GM18526 (cell line): Measurements from ENCODE around the gene MTNR1A.

Experiments
- POLR2A ChIP-seq: IDR thresholded peaks from 3 replicates; pipeline ENCODE4 v1.6.1; 2011; ENCODE audit not compliant: insufficient read length; ENCODE audit errors: extremely low read depth

MTNR1A gene

GRCh38 chr4:186537843-186538521 is 17.4 kb downstream of the MTNR1A start:
- TF ChIP-seq POLR2A = no peak

DNA sequence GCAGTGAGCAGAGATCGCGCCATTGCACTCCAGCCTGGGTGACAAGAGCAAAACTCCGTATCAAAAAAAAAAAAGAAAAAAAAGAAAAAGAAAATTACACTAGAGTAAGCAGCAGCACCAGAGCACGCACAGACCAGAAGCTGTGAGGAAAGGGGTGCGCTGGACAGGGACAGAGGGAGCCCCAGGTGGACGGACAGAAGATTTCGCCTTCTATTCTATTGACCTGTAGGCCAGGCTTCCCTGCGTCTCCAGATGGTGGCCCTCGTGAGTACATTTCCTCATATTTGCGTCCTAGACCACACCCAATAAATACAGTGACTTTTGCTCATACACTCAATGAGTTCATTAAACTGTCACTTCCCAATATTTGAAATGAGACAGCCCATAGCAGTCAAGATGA is 19.1 kb downstream of the MTNR1A start:
- TF ChIP-seq POLR2A = no peak

GRCh38 chr4:186534056-186534455 is 21.3 kb downstream of the MTNR1A start:
- no peak for TF ChIP-seq POLR2A

DNA sequence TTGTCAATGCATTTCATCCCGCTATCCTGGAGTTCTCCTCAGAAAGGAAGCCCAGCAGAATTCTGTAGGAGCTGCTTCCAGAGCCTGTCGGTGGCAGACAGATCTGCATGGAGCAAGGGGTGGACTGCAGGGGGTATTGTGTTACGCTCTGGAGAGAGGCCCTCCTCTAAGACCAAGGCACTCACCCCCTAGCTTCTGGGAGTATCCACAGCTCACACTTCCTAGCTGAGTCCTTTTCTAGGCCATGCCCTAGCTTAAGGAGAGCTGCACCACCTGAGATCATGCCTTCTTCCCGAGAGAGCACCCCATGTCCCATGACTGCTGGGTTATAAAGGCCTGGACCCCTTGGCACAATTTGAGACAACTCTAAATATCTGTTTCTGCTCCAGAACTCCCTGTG is 39.1 kb downstream of the MTNR1A start:
- no peak for TF ChIP-seq POLR2A

- no peak for TF ChIP-seq POLR2A
Observed at GRCh38 chr4:186514271-186514950, 41.0 kb downstream of the MTNR1A start.

GRCh38 chr4:186502231-186502630 is 53.1 kb downstream of the MTNR1A start:
- TF ChIP-seq POLR2A = no peak

DNA sequence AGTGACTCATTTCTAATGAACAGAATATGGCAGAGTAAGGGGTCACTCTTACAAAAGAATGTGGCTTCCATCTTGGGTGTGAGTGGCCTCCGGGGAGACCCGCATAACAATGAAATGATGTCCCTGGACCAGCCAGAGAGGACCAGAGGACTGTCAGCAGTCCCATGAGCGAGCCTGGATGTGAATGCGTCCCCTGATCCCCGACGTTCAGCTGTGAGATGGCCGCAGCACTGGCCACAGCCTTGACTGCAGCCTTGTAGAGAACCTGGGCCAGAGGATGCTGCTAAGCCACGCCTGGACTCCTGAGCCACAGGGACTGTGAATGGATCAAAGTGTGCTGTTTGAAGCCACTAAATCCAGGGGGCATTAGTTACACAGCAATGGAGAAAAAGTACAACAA is 53.8 kb downstream of the MTNR1A start:
- no peak for TF ChIP-seq POLR2A

DNA sequence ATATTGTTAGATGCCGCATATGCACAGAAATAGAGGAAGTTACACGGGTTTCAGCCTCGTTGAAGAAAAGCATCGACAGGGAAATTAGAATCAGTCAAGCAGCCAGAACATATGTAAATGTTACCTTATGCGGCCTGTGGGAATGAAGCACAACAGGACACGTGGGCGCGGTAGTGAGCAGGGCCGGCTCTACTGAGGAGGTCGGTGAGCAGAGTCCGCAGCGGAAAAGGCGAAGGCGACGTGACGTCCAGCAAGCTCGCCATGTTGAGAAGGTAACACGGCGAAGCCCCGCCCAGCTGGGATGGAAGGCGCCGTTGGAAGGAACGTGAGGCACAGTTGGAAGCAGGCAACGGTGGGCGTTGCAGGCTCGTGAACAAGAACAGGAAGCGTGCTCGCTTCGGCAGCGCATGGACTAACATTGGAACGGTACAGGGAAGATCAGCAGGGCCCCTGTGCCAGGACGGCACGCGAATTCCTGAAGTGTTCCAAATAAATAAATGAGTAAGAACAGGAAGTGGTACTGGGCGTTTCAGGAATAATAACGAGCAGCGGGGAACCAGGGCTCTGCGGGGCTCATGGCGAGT is 54.6 kb downstream of the MTNR1A start:
- TF ChIP-seq POLR2A = no peak

- no peak for TF ChIP-seq POLR2A
Observed at GRCh38 chr4:186499467-186499866, 55.9 kb downstream of the MTNR1A start.

DNA sequence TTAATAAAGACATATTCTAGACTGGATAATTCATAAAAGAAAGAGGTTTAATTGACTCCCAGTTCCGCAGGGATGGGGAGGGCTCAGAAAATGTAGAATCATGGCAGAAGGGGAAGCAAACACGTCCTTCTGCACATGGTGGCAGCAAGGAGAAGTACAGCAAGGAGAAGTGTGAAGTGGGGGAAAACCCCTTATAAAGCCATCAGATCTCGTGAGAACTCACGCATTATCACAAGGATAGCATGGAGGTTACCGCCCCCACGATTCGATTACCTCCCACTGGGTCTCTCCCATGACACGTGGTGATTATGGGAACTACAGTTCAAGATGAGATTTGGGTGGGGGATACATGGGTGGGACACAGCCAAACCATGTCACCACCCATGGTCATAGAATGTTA is 58.3 kb downstream of the MTNR1A start:
- no peak for TF ChIP-seq POLR2A

DNA sequence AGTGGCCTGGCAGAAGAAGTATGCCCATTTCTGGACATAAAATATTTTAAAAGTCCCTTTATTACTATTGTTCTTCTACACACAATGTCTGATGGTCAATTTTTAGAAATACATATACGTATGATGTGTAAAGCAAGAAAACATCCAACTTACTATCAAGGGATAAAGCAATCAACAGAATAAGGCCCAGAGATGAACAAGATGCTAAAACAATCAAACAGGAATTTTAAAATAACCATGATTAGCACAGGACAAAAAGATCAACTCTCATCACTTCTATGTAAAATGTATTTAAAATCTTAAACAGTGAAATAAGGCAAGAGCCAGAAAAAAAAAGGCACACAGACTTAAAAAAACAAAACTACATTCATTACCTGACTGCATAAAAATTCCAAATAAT is 60.9 kb downstream of the MTNR1A start:
- TF ChIP-seq POLR2A = no peak

DNA sequence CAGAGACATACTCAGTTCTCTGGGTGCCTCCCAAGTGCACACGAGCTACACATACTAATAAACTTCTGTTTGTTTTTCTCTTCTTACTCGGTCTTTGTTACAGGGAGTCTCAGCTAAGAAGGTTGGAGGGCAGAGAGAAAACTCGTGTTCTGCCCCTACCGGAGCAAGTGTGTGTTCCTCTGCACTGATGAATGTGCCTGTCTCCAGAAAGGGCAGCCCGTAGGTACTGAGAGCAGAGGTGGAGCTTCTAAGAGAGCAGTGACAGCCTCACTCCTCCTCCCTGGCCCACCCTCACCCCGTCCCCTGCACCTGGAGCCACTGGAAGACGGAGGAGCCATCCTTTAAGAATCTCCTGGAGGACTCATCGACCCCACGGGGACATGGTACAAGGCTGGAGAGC is 67.6 kb downstream of the MTNR1A start:
- no peak for TF ChIP-seq POLR2A

- TF ChIP-seq POLR2A = no peak
Observed at GRCh38 chr4:186486172-186486571, 69.2 kb downstream of the MTNR1A start.

DNA sequence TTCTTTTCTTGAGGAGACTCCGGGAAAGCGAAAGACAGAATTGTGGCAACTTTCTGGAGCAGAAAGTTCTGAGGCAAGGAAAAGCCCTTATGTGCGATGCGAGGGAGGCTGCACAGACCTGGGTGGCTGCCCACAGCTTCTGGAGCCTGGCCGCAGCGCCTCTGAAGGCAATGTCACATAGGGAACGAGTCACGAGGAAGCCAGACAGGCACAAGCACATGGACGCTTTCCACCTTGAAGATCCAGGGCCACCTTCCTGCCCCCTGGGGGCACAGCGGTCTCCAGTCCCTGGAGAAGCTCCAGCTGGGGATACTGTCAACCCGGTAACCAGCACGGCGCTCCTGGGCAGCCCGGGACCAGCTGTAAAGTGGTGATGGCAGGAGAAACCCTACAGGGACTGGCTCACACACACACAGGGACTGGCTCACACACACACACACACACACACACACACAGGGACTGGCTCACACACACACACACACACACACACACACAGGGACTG is 69.8 kb downstream of the MTNR1A start:
- TF ChIP-seq POLR2A = no peak

- no peak for TF ChIP-seq POLR2A
Observed at GRCh38 chr4:186485150-186485549, 70.2 kb downstream of the MTNR1A start.

- TF ChIP-seq POLR2A = no peak
Observed at GRCh38 chr4:186483656-186484055, 71.7 kb downstream of the MTNR1A start.
